H9 (cell line): Measurements from ENCODE around the gene CDC27. TPM values are rescaled to one million over a fixed set of nuclear protein-coding genes. Genes with fewer than 3 reads are reported as not detected.
"Not testable (repeated sequence)": the region's sequence is repeated elsewhere in the genome, so short reads cannot be mapped to it uniquely, and the experiment has no call there.

Source experiments
- DNase-seq: peaks from one replicate; pipeline ENCODE4 v3.0.0-alpha.2; 2017
- H2AFZ ChIP-seq: one replicate; pipeline ENCODE4 v1.6.1; 2013; ENCODE audit warnings: mild to moderate bottlenecking, low read length, control low read depth, moderate library complexity
- H2AK5ac ChIP-seq: 2 replicates; pipeline ENCODE4 v1.6.1; 2013; ENCODE audit warnings: low read length, control low read depth, mixed read lengths; ENCODE audit not compliant: insufficient read length
- H2BK120ac ChIP-seq: one replicate; pipeline ENCODE4 v1.6.1; 2013; ENCODE audit warnings: low read depth, mild to moderate bottlenecking, low read length, control low read depth, inconsistent platforms; ENCODE audit not compliant: poor library complexity, severe bottlenecking
- H2BK12ac ChIP-seq: 2 replicates; pipeline ENCODE4 v1.6.1; 2013; ENCODE audit warnings: low read length, control low read depth, mixed read lengths, low read depth; ENCODE audit not compliant: insufficient read length
- H2BK15ac ChIP-seq: 2 replicates; pipeline ENCODE4 v1.6.1; 2013; ENCODE audit warnings: low read depth, low read length, control low read depth
- H2BK20ac ChIP-seq: one replicate; pipeline ENCODE4 v1.6.1; 2013; ENCODE audit warnings: low read depth, mild to moderate bottlenecking, low read length, control low read depth, inconsistent platforms; ENCODE audit not compliant: poor library complexity, severe bottlenecking
- H2BK5ac ChIP-seq: 2 replicates; pipeline ENCODE4 v1.6.1; 2013; ENCODE audit warnings: low read length, control low read depth, mixed read lengths; ENCODE audit not compliant: insufficient read length
- H3K14ac ChIP-seq: 2 replicates; pipeline ENCODE4 v1.6.1; 2013; ENCODE audit warnings: low read length, control low read depth; ENCODE audit not compliant: insufficient read depth
- H3K18ac ChIP-seq: 2 replicates; pipeline ENCODE4 v1.6.1; 2013; ENCODE audit warnings: low read depth, mild to moderate bottlenecking, mixed read lengths, low read length, control low read depth; ENCODE audit not compliant: insufficient read length
- H3K23ac ChIP-seq: 2 replicates; pipeline ENCODE4 v1.6.1; 2013; ENCODE audit warnings: low read length, control low read depth, mixed read lengths, low read depth; ENCODE audit not compliant: insufficient read length
- H3K23me2 ChIP-seq: 2 replicates; pipeline ENCODE4 v1.6.1; 2013; ENCODE audit warnings: low read depth, mild to moderate bottlenecking, mixed read lengths, low read length, control low read depth; ENCODE audit not compliant: insufficient read length, poor library complexity, severe bottlenecking
- H3K27ac ChIP-seq: 2 replicates; pipeline ENCODE4 v1.5.1; 2013; ENCODE audit warnings: low read length, control low read depth, mixed read lengths, low read depth; ENCODE audit not compliant: insufficient read length
- H3K27me3 ChIP-seq: 2 replicates; pipeline ENCODE4 v1.6.1; 2013; ENCODE audit warnings: low read length, control low read depth, inconsistent platforms; ENCODE audit not compliant: insufficient read depth
- H3K4ac ChIP-seq: 2 replicates; pipeline ENCODE4 v1.6.1; 2013; ENCODE audit warnings: low read depth, mild to moderate bottlenecking, control low read depth, inconsistent platforms, low read length, moderate library complexity
- H3K4me1 ChIP-seq: 2 replicates; pipeline ENCODE4 v1.6.1; 2013; ENCODE audit warnings: low read length, control low read depth, inconsistent platforms; ENCODE audit not compliant: insufficient read depth
- H3K4me2 ChIP-seq: 2 replicates; pipeline ENCODE4 v1.6.1; 2013; ENCODE audit warnings: low read length, control low read depth, mixed read lengths; ENCODE audit not compliant: insufficient read length, insufficient read depth
- H3K56ac ChIP-seq: 2 replicates; pipeline ENCODE4 v1.6.1; 2013; ENCODE audit warnings: low read depth, mild to moderate bottlenecking, mixed read lengths, low read length, control low read depth; ENCODE audit not compliant: insufficient read length
- H3K79me1 ChIP-seq: 2 replicates; pipeline ENCODE4 v1.6.1; 2013; ENCODE audit warnings: low read depth, mild to moderate bottlenecking, moderate library complexity, low read length, control low read depth, inconsistent platforms; ENCODE audit not compliant: insufficient read depth, poor library complexity, severe bottlenecking
- H3K79me2 ChIP-seq: 2 replicates; pipeline ENCODE4 v1.6.1; 2013; ENCODE audit warnings: low read length, control low read depth, inconsistent platforms; ENCODE audit not compliant: insufficient read depth
- H3K9ac ChIP-seq: 2 replicates; pipeline ENCODE4 v1.6.1; 2013; ENCODE audit warnings: low read length, control low read depth, mixed read lengths; ENCODE audit not compliant: insufficient read length; ENCODE audit errors: extremely low read depth
- H3K9me3 ChIP-seq: one replicate; pipeline ENCODE4 v1.6.1; 2013; ENCODE audit warnings: low read depth, low read length, inconsistent platforms; ENCODE audit not compliant: control insufficient read depth
- H3T11ph ChIP-seq: one replicate; pipeline ENCODE4 v1.6.1; 2013; ENCODE audit warnings: mild to moderate bottlenecking, low read length, control low read depth, inconsistent platforms
- H4K20me1 ChIP-seq: one replicate; pipeline ENCODE4 v1.6.1; 2013; ENCODE audit not compliant: control insufficient read depth, insufficient read length, insufficient read depth
- H4K5ac ChIP-seq: 2 replicates; pipeline ENCODE4 v1.6.1; 2013; ENCODE audit warnings: low read depth, mild to moderate bottlenecking, mixed read lengths, low read length, control low read depth; ENCODE audit not compliant: insufficient read length
- H4K8ac ChIP-seq: replicated peaks from 2 replicates; pipeline ENCODE4 v1.6.1; 2013; ENCODE audit warnings: low read length, control low read depth, mixed read lengths, low read depth; ENCODE audit not compliant: insufficient read length
- H4K91ac ChIP-seq: 2 replicates; pipeline ENCODE4 v1.6.1; 2013; ENCODE audit warnings: low read depth, mild to moderate bottlenecking, moderate library complexity, mixed read lengths, low read length, control low read depth; ENCODE audit not compliant: insufficient read length
- H3K27ac Mint-ChIP-seq, 3 experiments: 2 replicates in 2 of 3; 3 replicates in 1 of 3; pipeline ENCODE4 v1.8.0; 2020 to 2021; ENCODE audit warnings: mixed read lengths in 3 of 3, mild to moderate bottlenecking in 1 of 3, moderate library complexity in 1 of 3
- H3K27me3 Mint-ChIP-seq: 2 replicates; pipeline ENCODE4 v1.8.0; 2021; ENCODE audit warnings: low read depth, mild to moderate bottlenecking, moderate library complexity, mixed read lengths
- H3K36me3 Mint-ChIP-seq, 3 experiments: 2 replicates in 2 of 3; 3 replicates in 1 of 3; pipeline ENCODE4 v1.8.0; 2020 to 2021; ENCODE audit warnings: low read depth in 3 of 3, mixed read lengths in 3 of 3; ENCODE audit not compliant: insufficient read depth in 1 of 3
- H3K4me1 Mint-ChIP-seq, 2 experiments: 2 replicates each; pipeline ENCODE4 v1.8.0; 2020; ENCODE audit warnings: mixed read lengths in 2 of 2
- H3K4me3 Mint-ChIP-seq, 2 experiments: 2 replicates in 1 of 2; 3 replicates in 1 of 2; pipeline ENCODE4 v1.8.0; 2020 to 2021; ENCODE audit warnings: mild to moderate bottlenecking in 2 of 2, mixed read lengths in 2 of 2, moderate library complexity in 1 of 2
- H3K9me3 Mint-ChIP-seq, 2 experiments: 2 replicates in 1 of 2; 3 replicates in 1 of 2; pipeline ENCODE4 v1.8.0; 2020; ENCODE audit warnings: mild to moderate bottlenecking in 2 of 2, mixed read lengths in 2 of 2, moderate library complexity in 1 of 2
- WGBS: extraction: QIAGEN DNeasy Blood & Tissue Kit; methylation state at CpG from one replicate; pipeline ENCODE4 v1.1.7; 2013; ENCODE audit warnings: missing lambda C conversion rate, low lambda C conversion rate, mixed read lengths; ENCODE audit not compliant: insufficient read length; ENCODE audit errors: extremely low coverage; 5-methylcytosine and 5-hydroxymethylcytosine counted together
- total RNA-seq: library from RNA; stranded (reverse); gene quantifications from 2 replicates; pipeline ENCODE4 v1.2.1, GENCODE V29; 2021
- TF ChIP-seq, protein P1 (sequence below): fragments of 200-600 bp; sonication (generic); conservative IDR thresholded peaks from 3 replicates; pipeline ENCODE4 v1.8.0; 2021; ENCODE audit warnings: antibody characterized with exemption, mild to moderate bottlenecking

The CDC27 gene
- total RNA-seq, 1 experiment from 2014 or later: 82.5 TPM

DNA sequence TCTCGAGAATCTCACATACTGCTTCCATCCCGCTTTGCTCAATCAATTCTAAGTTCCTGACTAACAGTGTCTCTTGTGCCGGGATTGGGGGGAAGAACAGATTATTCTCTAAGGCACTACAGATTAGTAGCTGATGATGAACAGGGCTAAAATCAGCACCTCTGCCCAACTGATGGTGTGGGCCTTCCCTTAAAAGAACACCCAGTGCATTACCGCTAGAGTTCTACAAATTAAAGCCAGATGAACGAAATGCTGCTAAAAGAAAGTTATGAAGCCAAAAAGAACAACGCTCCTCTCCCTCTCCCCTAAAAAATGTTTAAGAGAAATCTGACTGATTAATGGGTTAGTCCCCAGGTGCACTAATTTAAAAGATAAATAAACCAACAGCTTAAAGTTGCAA, 4.4 kb downstream of the CDC27 start:
- H3K27me3 Mint-ChIP-seq: no peaks in the 10 kb centered on the region
- WGBS: no CpG with 5 or more reads among the region's 6 CpGs
- no peak for DNase-seq

DNA sequence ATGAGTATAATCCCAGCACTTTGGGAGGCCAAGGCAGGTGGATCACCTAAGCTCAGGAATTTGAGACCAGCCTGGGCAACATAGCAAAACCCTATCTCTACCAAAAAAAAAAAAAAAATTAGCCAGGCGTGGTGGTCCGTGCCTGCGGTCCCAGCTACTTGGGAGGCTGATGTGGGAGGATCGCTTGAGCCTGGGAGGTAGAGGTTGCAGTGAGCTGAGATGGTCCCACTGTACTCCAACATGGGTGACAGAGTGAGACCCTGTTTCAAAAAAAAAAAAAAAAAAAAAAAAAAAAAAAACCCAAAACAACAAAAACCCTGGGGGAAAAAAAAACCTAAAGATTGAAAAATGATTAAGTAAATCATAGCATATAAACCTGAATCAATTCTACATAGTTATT, 8.1 kb downstream of the CDC27 start:
- not testable (repeated sequence) for H2BK5ac ChIP-seq, H3K27me3 Mint-ChIP-seq, H2AK5ac ChIP-seq, H2AFZ ChIP-seq, H3K18ac ChIP-seq, H3K79me2 ChIP-seq, H3K27ac ChIP-seq, H3K79me1 ChIP-seq, H4K91ac ChIP-seq, H3K4me1 ChIP-seq, H3K9me3 Mint-ChIP-seq, H3K23ac ChIP-seq, H3K27ac Mint-ChIP-seq, H3K27me3 ChIP-seq, H3K14ac ChIP-seq, H4K20me1 ChIP-seq, H3K9ac ChIP-seq, DNase-seq, H3T11ph ChIP-seq, H3K4ac ChIP-seq, H3K23me2 ChIP-seq, H3K9me3 ChIP-seq, H2BK15ac ChIP-seq, H4K5ac ChIP-seq, H2BK20ac ChIP-seq, H4K8ac ChIP-seq, H2BK12ac ChIP-seq, H3K56ac ChIP-seq, H3K4me3 Mint-ChIP-seq, H2BK120ac ChIP-seq, H3K4me2 ChIP-seq
- H3K36me3 Mint-ChIP-seq: peaks cover 11 to 23% (median 21%) of the 10 kb centered on the region in 3 experiments; a peak in 6 of 7 replicates
- H3K4me1 Mint-ChIP-seq: peaks cover 31 to 40% of the 10 kb centered on the region in 2 experiments
- WGBS: no CpG with 5 or more reads among the region's 4 CpGs

More for the DNA sequence above, 4.4 kb downstream of the CDC27 start:
- H3K79me2 ChIP-seq: peaks cover 15% of the 10 kb centered on the region; the same call in 1 of the 2 replicates
- no peak overlapping the region for H2BK5ac ChIP-seq
- H3K4ac ChIP-seq: no peak overlapping the region
- H3K27ac ChIP-seq: no peak overlapping the region
- H3K79me1 ChIP-seq: peaks cover 6% of the 10 kb centered on the region
- no peak overlapping the region for H4K8ac ChIP-seq
- H3K27ac Mint-ChIP-seq: peak overlapping the region in 1 of 3 experiments; percentile 32; a peak in 1 of 7 replicates
- TF ChIP-seq, protein P1, sequence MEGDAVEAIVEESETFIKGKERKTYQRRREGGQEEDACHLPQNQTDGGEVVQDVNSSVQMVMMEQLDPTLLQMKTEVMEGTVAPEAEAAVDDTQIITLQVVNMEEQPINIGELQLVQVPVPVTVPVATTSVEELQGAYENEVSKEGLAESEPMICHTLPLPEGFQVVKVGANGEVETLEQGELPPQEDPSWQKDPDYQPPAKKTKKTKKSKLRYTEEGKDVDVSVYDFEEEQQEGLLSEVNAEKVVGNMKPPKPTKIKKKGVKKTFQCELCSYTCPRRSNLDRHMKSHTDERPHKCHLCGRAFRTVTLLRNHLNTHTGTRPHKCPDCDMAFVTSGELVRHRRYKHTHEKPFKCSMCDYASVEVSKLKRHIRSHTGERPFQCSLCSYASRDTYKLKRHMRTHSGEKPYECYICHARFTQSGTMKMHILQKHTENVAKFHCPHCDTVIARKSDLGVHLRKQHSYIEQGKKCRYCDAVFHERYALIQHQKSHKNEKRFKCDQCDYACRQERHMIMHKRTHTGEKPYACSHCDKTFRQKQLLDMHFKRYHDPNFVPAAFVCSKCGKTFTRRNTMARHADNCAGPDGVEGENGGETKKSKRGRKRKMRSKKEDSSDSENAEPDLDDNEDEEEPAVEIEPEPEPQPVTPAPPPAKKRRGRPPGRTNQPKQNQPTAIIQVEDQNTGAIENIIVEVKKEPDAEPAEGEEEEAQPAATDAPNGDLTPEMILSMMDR: no peak
- no peaks in the 10 kb centered on the region for H3K4me1 ChIP-seq
- H3K18ac ChIP-seq: no peak overlapping the region
- H3K4me1 Mint-ChIP-seq: peaks cover 40 to 43% of the 10 kb centered on the region in 2 experiments
- no peaks in the 10 kb centered on the region for H3K9me3 ChIP-seq
- no peak overlapping the region for H3K23ac ChIP-seq
- no peak overlapping the region for H4K91ac ChIP-seq
- H4K5ac ChIP-seq: no peak overlapping the region
- no peak overlapping the region for H2BK12ac ChIP-seq
- no peaks in the 10 kb centered on the region for H3K9me3 Mint-ChIP-seq
- H2AFZ ChIP-seq: no peak overlapping the region
- no peak overlapping the region for H3K14ac ChIP-seq
- no peak overlapping the region for H3K9ac ChIP-seq
- H3K4me2 ChIP-seq: no peak overlapping the region
- H3T11ph ChIP-seq: no peak overlapping the region
- no peak overlapping the region for H3K56ac ChIP-seq
- peaks cover 5 to 7% (median 6%) of the 10 kb centered on the region in 3 experiments; a peak in 6 of 7 replicates for H3K36me3 Mint-ChIP-seq
- no peaks in the 10 kb centered on the region for H4K20me1 ChIP-seq
- no peak overlapping the region; a peak in 1 of 5 replicates for H3K4me3 Mint-ChIP-seq
- no peaks in the 10 kb centered on the region for H3K27me3 ChIP-seq
- H2BK15ac ChIP-seq: no peak overlapping the region
- H2AK5ac ChIP-seq: no peak overlapping the region
- no peak overlapping the region for H2BK120ac ChIP-seq
- peaks cover 7% of the 10 kb centered on the region for H3K23me2 ChIP-seq
- no peak overlapping the region for H2BK20ac ChIP-seq
